Measurements from ENCODE around the gene ABCB8. TPM values are rescaled to one million over a fixed set of nuclear protein-coding genes. Genes with fewer than 3 reads are reported as not detected.

The ABCB8 gene
- total RNA-seq, 2 donors from 2014 or later = 20.1 to 21.6 TPM

DNA sequence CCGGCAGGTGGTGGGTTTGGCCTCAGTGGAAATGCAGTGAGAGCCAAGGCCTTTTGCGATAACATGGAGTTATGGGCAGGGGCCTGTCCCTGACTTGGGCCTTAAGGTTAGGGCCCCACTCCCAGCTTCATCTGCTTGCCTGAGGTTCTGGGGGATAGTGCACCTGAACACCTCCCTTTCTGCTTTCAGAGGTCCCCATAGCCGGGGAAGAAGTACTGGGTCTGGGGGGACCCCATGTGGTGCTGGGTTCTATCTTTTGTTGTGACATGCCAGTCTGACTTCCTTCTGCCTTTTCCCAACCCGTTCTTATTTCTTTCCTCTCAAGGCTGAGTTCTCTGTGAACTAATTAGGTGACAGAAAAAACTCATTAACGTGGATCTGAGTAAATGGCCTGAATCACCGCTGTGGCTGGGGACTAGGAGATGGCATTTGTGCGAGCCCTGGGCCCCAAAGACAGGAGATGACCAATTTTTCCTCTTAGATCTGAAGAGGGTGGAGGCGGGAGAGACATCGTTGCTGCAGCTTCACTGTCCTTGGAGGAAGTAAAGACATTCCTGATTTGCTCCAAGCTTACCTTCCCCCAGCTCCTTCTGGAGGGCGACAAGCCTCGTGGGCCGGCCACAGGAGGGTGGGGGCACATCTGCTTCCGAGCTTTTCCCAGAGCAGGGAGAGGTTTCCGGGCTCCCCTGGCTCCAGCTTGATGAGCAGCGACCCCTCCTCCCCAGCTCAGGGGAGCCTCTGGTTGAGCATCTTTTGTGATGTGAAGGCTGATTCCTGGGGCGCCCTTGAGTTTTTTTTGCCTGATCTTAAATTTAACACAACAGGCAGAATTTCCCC is 60.0 kb downstream of the ABCB8 start:
- intact Hi-C loops (cut with DNase I) = no loop called here
- no peak for DNase-seq

DNA sequence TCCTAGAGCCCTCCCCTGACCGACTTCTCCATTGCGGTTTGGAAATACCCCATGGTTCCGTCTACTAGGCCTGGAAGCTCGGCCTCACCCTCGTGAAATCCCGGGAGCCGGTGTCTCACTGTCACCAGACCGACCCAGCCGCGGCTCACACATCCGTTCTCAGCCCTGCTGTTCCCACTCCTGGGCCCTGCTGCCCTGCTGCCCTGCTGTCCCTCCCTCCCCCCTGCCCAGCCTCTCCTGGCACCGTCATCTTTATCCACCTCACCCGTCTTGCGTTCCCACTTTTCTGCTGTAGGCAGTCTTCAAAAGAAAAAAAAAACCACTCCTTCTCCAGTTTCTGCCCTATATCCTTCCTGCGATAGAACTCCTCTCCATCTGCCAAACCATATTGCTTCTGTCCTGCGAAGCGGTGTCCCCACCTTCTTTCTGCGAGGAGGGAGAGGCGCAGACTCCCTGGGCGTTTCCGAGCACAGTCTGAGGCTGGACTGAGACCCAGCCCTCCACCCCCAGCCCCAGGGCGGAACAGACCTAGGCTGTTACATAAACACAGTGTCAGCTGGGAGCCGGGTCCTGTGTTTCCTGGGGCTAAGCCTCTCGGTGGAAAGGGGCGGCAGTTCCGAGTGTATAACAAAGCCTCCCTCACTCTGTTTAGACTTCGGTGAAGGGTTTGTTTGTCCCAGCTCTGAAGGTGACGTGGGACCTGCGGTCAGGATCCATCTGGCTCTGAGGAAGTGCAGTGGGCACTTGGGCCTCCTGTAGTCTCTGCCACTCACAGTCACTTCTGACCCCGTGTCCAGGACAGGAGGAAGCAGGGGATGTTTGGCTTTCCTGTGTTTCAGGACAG is 60.8 kb downstream of the ABCB8 start:
- ATAC-seq (peak; percentile 13 to 46), DNase-seq (peak; percentile 85)
- intact Hi-C loops (cut with DNase I) = no loop called here

More for the DNA sequence above, 60.0 kb downstream of the ABCB8 start:
- ATAC-seq = no peak

DNA sequence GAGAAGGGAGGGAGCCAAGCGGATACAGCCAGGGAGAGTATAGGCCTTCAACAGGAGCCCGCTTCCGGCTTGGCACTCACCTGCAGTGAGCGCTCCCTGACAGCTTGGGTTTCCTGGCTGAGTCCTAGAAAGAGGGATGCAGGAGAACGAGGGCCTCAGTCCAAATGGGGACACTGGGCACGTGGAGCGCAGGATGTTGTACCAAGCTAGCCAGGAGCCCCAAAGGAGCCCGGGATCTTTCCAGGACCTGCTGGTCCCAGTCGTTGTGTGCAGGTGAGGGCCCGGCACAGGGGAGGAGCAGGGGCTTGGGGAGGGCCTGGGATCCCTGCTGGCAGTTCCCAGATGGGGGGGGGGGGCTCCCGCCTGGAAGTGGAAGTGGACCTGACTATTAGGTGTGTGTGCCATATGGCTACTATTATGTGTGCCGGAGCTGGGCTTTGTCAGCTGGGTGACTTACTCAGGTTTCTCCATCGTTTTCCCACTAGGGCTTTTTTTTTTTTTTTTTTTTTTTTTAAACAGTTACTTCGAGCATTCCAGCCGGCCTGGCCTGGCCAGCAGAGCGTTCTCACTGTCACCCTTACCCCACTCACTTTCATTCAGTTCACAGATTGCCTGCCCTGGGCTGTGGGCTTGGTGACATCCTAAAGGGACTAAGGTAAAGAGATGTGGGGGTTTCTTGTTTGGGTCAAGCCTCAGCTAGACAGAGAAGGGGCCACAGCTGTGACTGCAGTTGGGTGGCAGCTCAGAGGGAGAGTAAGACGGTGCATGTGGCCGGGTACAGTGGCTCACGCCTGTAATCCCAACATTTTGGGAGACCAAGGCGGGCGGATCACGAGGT is 61.9 kb downstream of the ABCB8 start:
- DNase-seq = no peak
- intact Hi-C loops (cut with DNase I) = no loop called here
- no peak for ATAC-seq

DNA sequence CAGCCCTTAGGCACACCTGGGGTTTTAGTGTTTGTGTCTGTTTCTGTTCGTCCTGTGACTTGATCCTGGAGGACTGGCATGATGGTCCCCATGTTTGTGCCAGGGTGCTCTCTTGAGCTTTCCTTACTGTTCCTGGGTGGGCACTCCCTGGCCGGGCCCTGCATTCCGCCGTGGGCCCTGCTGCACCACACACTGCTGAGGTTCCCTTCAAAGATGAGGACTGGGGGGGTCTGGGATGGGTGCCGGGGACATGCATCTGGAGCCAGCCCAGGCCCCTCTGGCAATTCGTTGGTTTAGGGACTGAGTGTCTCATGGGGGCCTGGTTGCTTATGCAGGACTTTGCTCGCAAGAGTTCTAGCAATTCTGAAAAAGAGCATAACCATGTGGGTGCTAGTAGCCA is 62.8 kb downstream of the ABCB8 start:
- ATAC-seq (no peak), DNase-seq (no peak)
- intact Hi-C loops (cut with DNase I) = no loop called here

DNA sequence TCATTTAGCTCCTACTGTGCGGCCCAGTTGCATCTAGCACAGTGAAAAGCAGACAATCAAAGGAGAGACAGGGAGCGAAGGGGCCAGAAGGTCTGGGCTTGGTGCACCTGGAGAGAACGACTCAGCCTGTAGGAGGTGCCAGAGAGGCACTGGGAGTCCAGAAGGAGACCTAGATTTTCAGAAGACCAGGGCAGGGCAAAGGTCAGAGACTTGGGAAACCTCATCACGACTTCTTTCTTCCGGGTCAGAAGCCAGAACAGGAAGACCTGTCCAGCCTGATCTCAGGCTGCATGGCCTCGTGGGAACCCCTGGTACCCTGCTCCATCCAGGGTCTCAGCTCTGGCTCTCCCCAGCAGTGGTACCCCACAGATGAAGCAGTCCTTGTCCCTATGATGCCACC is 63.2 kb downstream of the ABCB8 start:
- no peak for DNase-seq
- intact Hi-C loops (cut with DNase I) = no loop called here
- ATAC-seq = no peak

DNA sequence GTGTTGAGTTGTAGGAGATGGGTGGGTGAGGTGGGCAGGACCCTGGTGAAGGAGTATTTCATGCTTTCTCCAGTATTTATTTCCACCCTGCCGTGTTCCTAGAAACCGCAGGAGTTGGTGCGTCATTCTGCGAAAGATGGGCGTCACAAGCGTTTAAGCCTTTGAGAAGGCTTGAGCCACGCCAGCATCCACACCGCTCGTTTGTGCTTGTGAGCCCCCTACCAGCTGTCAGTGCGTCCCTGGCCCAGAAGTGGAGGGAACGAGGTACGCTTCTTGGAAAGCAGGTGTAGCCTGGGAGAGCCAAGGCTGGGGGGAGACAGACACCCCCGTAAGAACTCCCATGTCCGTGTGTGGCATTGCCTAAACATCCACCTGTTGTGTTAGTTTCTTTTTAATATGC is 63.7 kb downstream of the ABCB8 start:
- intact Hi-C loops (cut with DNase I) = no loop called here
- DNase-seq = no peak
- ATAC-seq = no peak

DNA sequence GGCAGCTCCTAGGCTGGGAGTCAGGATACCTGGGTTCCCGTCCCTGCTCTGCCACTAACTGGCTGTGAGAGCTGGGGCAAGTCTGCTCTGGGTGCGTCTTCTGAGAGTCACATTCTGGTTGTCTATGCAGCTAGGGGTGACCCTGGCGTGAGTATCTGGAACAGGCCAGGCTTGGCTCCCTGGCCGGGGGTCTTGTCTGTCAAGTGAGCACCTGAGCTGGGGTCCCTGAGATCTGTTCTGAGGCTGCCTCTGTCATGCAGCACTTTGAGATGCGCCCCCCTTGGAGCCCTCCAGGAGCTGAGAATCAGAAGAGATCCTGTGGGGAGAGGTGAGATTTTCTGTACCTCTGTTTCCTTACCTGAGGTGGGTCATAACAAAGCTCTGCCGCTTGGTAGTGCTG is 65.5 kb downstream of the ABCB8 start:
- ATAC-seq (no peak), DNase-seq (no peak)
- intact Hi-C loops (cut with DNase I) = no loop called here

DNA sequence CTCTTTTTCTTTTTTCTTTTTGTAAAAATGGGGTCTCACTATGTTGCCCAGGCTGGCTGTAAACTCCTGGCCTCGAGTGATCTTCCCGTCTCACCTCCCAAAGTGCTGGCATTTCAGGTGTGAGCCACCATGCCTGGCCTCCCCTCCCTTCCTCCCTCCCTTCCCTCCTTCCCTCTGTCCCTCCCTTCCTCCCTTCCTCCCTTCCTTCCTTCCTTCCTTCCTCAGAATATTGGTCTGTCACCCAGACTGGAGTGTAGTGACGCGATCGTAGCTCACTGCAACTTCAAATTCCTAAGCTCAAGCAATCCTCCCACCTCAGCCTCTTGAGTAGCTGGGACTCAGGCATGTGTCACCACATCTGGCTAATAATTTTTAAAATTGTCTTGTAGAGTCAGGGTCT is 66.4 kb downstream of the ABCB8 start:
- DNase-seq = no peak
- intact Hi-C loops (cut with DNase I) = no loop called here
- no peak for ATAC-seq

DNA sequence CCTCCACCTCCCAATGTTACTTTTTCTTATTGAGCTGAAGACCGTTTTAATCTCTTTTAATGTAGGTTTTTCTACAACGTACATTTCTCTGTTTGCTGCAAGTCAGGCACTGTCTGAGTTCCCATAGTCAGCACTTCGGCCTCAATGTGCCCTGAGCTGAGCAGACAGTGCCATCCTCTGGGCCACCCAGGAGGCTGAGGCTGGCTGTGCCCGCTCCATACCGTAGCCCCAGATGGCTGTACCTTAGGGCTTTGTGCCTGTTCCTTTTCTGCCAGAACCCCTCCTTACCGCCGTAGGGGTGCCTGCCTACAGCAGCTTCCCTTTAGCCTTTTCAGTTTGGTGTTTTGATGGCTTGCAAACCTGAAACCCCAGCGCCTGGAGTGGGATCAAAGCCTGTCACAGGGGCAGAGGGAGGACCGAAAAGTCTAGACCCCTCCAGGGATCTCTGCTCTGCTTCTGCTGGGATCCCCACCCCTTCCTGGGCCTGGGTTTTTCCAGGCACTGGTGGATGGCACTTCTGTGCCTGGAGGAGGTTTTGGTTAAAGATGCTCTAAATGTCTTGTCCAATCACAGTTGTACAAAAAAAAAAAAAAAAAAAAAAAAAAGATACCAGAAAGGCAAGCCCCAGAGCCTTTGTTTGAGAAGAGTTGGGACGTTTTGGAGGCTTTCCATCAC is 67.0 kb downstream of the ABCB8 start:
- DNase-seq = no peak
- no peak for ATAC-seq
- intact Hi-C loops (cut with DNase I) = no loop called here

DNA sequence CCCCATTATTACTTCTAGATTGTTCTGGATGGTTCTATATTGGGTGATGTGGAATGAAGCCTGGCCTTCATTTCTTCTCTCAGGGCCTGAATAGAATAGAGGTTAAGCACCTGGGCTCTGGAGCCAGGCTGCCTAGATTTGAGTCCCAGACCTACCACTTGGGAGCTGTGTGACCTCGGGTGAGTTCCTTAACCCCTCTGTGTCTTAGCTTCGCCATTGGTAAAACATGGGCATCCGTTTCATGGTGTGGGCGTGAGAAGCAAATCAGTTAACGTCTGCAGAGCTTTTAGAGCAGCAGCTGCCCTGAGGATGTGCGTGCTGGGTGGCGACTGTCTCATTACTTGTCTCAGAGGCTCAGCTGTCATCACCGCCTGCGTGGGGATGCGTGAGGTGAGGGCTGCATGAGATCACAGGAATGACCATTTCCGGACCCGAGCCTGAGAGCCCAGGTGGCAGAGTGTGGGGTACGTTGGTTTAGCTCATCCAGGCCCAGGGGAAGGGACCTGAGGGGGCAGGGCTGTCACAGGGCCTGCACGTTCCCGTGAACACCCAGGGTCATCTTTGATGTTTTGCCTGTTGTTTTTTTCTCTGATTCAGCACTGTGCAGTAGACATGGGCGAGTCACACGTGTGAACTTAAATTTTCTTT is 67.7 kb downstream of the ABCB8 start:
- DNase-seq = no peak
- intact Hi-C loops (cut with DNase I) = no loop called here
- no peak for ATAC-seq

Other genes with a start within 250 kb of the ABCB8 start
- gene TMEM176B, start 228.1 kb upstream of the ABCB8 start, total RNA-seq = 100 to 1,000 TPM; 125 to 241 TPM
- gene TMEM176A, start 227.7 kb upstream of the ABCB8 start, total RNA-seq = 100 to 1,000 TPM in 1 of 2 donors, 10 to 100 TPM in 1; 92.1 to 110 TPM
- under 1 TPM; 0.21 to 0.37 TPM for gene AOC1, start 175.9 kb upstream of the ABCB8 start, total RNA-seq
- gene KCNH2, start 50.1 kb upstream of the ABCB8 start, total RNA-seq = 10 to 100 TPM; 59.1 to 82.1 TPM
- 10 to 100 TPM; 13.1 to 63.9 TPM for gene NOS3, start 37.4 kb upstream of the ABCB8 start, total RNA-seq
- gene ATG9B, start 4.0 kb upstream of the ABCB8 start, total RNA-seq = under 1 TPM; 0.13 to 0.32 TPM
- 1 to 10 TPM; 4.0 to 4.2 TPM for gene ASIC3, start 20.1 kb downstream of the ABCB8 start, total RNA-seq
- gene CDK5, start 29.4 kb downstream of the ABCB8 start, total RNA-seq = 1 to 10 TPM; 5.1 to 7.8 TPM
- gene SLC4A2, start 31.1 kb downstream of the ABCB8 start, total RNA-seq = 100 to 1,000 TPM in 1 of 2 donors, 10 to 100 TPM in 1; 71.6 to 107 TPM
- 10 to 100 TPM; 62.9 to 73.2 TPM for gene FASTK, start 52.4 kb downstream of the ABCB8 start, total RNA-seq
- 10 to 100 TPM; 36.3 to 37.9 TPM for gene TMUB1, start 55.0 kb downstream of the ABCB8 start, total RNA-seq
- gene AGAP3, start 58.0 kb downstream of the ABCB8 start, total RNA-seq = 10 to 100 TPM; 53.0 to 61.5 TPM
- under 1 TPM in 1 of 2 donors, not detected in 1; 0.56 TPM for gene GBX1, start 139.2 kb downstream of the ABCB8 start, total RNA-seq
- 10 to 100 TPM in 1 of 2 donors, 1 to 10 TPM in 1; 8.2 to 12.8 TPM for gene ASB10, start 158.8 kb downstream of the ABCB8 start, total RNA-seq
- not detected for gene H2BK1, start 182.0 kb downstream of the ABCB8 start, total RNA-seq
- gene ABCF2, start 198.8 kb downstream of the ABCB8 start, total RNA-seq = 10 to 100 TPM; 21.4 to 33.6 TPM
- gene CHPF2, start 204.0 kb downstream of the ABCB8 start, total RNA-seq = 10 to 100 TPM; 15.0 to 34.5 TPM
- gene SMARCD3, start 220.2 kb downstream of the ABCB8 start, total RNA-seq = 100 to 1,000 TPM in 1 of 2 donors, 10 to 100 TPM in 1; 95.5 to 107 TPM